NCI-H1436 treated with DMSO at 0.1 percent for 48 hours (cell line): ENCODE results near the gene SETD9.

Experiments used
- DNase-seq: peaks from one replicate; lab custom pipeline; 2025; lab: John Stamatoyannopoulos, UW

SETD9 gene

GRCh38 chr5:56938858-56939257 is 29.5 kb downstream of the SETD9 start:
- no peak for DNase-seq

GRCh38 chr5:56941981-56942380 is 32.6 kb downstream of the SETD9 start:
- DNase-seq = no peak

GRCh38 chr5:56947052-56947451 is 37.7 kb downstream of the SETD9 start:
- DNase-seq = no peak

GRCh38 chr5:56950626-56951125 is 41.3 kb downstream of the SETD9 start:
- no peak for DNase-seq

- DNase-seq = no peak
Observed at GRCh38 chr5:56951126-56951945, 41.9 kb downstream of the SETD9 start.

GRCh38 chr5:56951946-56952691 is 42.7 kb downstream of the SETD9 start, which contains the start of gene MIER3:
Gene MIER3 (minus strand): TSS chr5:56952123. CDS start chr5:56952102, 21 bp downstream.
- DNase-seq = no peak

- no peak for DNase-seq
Observed at GRCh38 chr5:56954262-56954661, 44.9 kb downstream of the SETD9 start.

GRCh38 chr5:56958595-56958994 is 49.2 kb downstream of the SETD9 start:
- DNase-seq = no peak

- DNase-seq = no peak
Observed at GRCh38 chr5:56959326-56959725, 49.9 kb downstream of the SETD9 start.

- no peak for DNase-seq
Observed at GRCh38 chr5:56961746-56962145, 52.4 kb downstream of the SETD9 start.

- DNase-seq = no peak
Observed at GRCh38 chr5:56962286-56962685, 52.9 kb downstream of the SETD9 start.

- DNase-seq = no peak
Observed at GRCh38 chr5:56963246-56963645, 53.9 kb downstream of the SETD9 start.

GRCh38 chr5:56964173-56964572 is 54.8 kb downstream of the SETD9 start:
- DNase-seq = no peak
